K562 (cell line): ENCODE measurements around the gene CEP72. TPM values are rescaled to one million over a fixed set of nuclear protein-coding genes. Genes with fewer than 3 reads are reported as not detected.

Experiments
- ATAC-seq: fragments of 200-7000 bp; cut with Tn5 transposase; 3 replicates; pipeline ENCODE4 v1.9.1; 2020; ENCODE audit warnings: moderate library complexity
- BruUV-seq: library from RNA; stranded (reverse); fragments of 400-500 nt; replicated peaks from 2 replicates; lab custom pipeline; 2021; lab: Mats Ljungman, UMichigan
- CTCF ChIA-PET: fragments of 300-600 bp; formaldehyde crosslinking; extraction: SDS; loops from one replicate; lab custom pipeline; 2021; ENCODE audit warnings: low intra/inter-chr PET ratio; lab: Yijun Ruan, JAX
- POLR2A ChIA-PET: fragments of 300-600, 350-650 bp; sonication (Branson Sonifier 250); formaldehyde crosslinking; extraction: SDS; loops from one replicate; lab custom pipeline; 2021; ENCODE audit warnings: antibody characterized with exemption, inconsistent platforms; lab: Yijun Ruan, JAX
- DNase-seq, 4 experiments: peaks; one replicate each; pipeline versions ENCODE4 v3.0.0 to v3.0.0-alpha.2; 2011 to 2018; ENCODE audit warnings: low spot score in 3 of 4, mixed read lengths in 3 of 4; ENCODE audit errors: extremely low read depth in 1 of 4
- FAIRE-seq: peaks from 2 replicates; lab custom pipeline; 2011; peaks lifted over from hg19 to GRCh38; lab: Jason Lieb, UNC
- H2AFZ ChIP-seq: 2 replicates; pipeline ENCODE4 v1.6.0; 2011; ENCODE audit warnings: low read depth, low read length, control low read depth, inconsistent platforms
- H3K27ac ChIP-seq: fragments of 200-600 bp; 3 replicates; pipeline ENCODE4 v1.8.0; 2011; ENCODE audit warnings: low read depth, mild to moderate bottlenecking, control low read depth, inconsistent platforms, low read length, moderate library complexity, mixed read lengths; ENCODE audit errors: extremely low read depth
- H3K27me3 ChIP-seq, 2 experiments: fragments of 300-600 bp in 1 of 2; 2 replicates in 1 of 2; 3 replicates in 1 of 2; pipeline versions ENCODE4 v1.6.0 to v1.8.0; 2011; ENCODE audit warnings: inconsistent platforms in 2 of 2, low read length in 2 of 2, mild to moderate bottlenecking in 1 of 2, mixed read lengths in 1 of 2, moderate library complexity in 1 of 2; ENCODE audit not compliant: control insufficient read depth in 2 of 2, insufficient read depth in 2 of 2
- H3K36me3 ChIP-seq: fragments of 300-600 bp; 3 replicates; pipeline ENCODE4 v1.8.0; 2011; ENCODE audit warnings: mild to moderate bottlenecking, low read length, inconsistent platforms; ENCODE audit not compliant: control insufficient read depth, insufficient read depth
- H3K4me1 ChIP-seq, 2 experiments: fragments of 200-600 bp in 1 of 2; replicated peaks in 1 of 2; 2 replicates in 1 of 2; 3 replicates in 1 of 2; pipeline versions ENCODE4 v1.5.1 to v1.8.0; 2011; ENCODE audit warnings: inconsistent platforms in 2 of 2, low read length in 2 of 2, mild to moderate bottlenecking in 1 of 2, mixed read lengths in 1 of 2, moderate library complexity in 1 of 2; ENCODE audit not compliant: control insufficient read depth in 2 of 2, insufficient read depth in 2 of 2
- H3K4me2 ChIP-seq: 2 replicates; pipeline ENCODE4 v1.6.1; 2011; ENCODE audit warnings: low read length, control low read depth, inconsistent platforms, mixed read lengths; ENCODE audit not compliant: insufficient read depth
- H3K4me3 ChIP-seq: fragments of 200-600 bp; sonication (generic), shearing (Covaris generic); 2 replicates; pipeline ENCODE4 v1.5.1; 2016; ENCODE audit warnings: control low read depth, inconsistent platforms
- H3K79me2 ChIP-seq: fragments of 200-600 bp; 3 replicates; pipeline ENCODE4 v1.8.0; 2011; ENCODE audit warnings: low read length, inconsistent platforms; ENCODE audit not compliant: control insufficient read depth, insufficient read depth
- H3K9ac ChIP-seq, 2 experiments: 2 replicates each; pipeline versions ENCODE4 v1.6.0 to v1.6.1; 2011; ENCODE audit warnings: low read depth in 2 of 2, low read length in 2 of 2, control low read depth in 1 of 2, inconsistent platforms in 1 of 2, mild to moderate bottlenecking in 1 of 2, mixed read lengths in 1 of 2; ENCODE audit not compliant: insufficient read depth in 1 of 2
- H3K9me1 ChIP-seq: one replicate; pipeline ENCODE4 v1.6.0; 2011; ENCODE audit warnings: inconsistent platforms, mild to moderate bottlenecking, low read length, moderate library complexity; ENCODE audit not compliant: control insufficient read depth, insufficient read depth
- H3K9me3 ChIP-seq: replicated peaks from 2 replicates; pipeline ENCODE4 v1.5.1; 2011; ENCODE audit warnings: low read depth, low read length, inconsistent platforms; ENCODE audit not compliant: control insufficient read depth, insufficient read depth
- H4K20me1 ChIP-seq: replicated peaks from 2 replicates; pipeline ENCODE4 v1.6.1; 2011; ENCODE audit warnings: low read length, inconsistent platforms, mixed read lengths; ENCODE audit not compliant: control insufficient read depth, insufficient read depth
- BMI1 ChIP-seq: fragments of 150-350 bp; IDR thresholded peaks from 2 replicates; pipeline ENCODE4 v1.6.1; 2014; ENCODE audit warnings: low read length
- BRCA1 ChIP-seq, 2 experiments: fragments of 450-650 bp in 1 of 2; sonication (generic) in 1 of 2; formaldehyde crosslinking in 1 of 2; IDR thresholded peaks; 2 replicates each; pipeline versions ENCODE4 v1.5.0 to v1.6.1; 2017 to 2020; ENCODE audit warnings: mild to moderate bottlenecking in 1 of 2, missing genetic modification reagents in 1 of 2
- DDX20 ChIP-seq: fragments of 450-650 bp; IDR thresholded peaks from 2 replicates; pipeline ENCODE4 v1.6.1; 2016; ENCODE audit warnings: missing genetic modification characterization, low read depth, mild to moderate bottlenecking, missing compliant biosample characterization, moderate library complexity
- EGR1 ChIP-seq: fragments of 450-650 bp; conservative IDR thresholded peaks from 2 replicates; pipeline ENCODE4 v1.6.1; 2017; ENCODE audit warnings: mild to moderate bottlenecking
- EP400 ChIP-seq: fragments of 450-650 bp; IDR thresholded peaks from 2 replicates; pipeline ENCODE4 v1.6.1; 2017; ENCODE audit warnings: antibody characterized with exemption, mild to moderate bottlenecking, moderate library complexity
- KDM2B ChIP-seq: fragments of 250-450 bp; sonication (Bioruptor Pico); IDR thresholded peaks from 2 replicates; pipeline ENCODE4 v1.8.0; 2021; ENCODE audit warnings: mild to moderate bottlenecking, moderate library complexity
- KLF10 ChIP-seq: fragments of 250-450 bp; sonication (Bioruptor Pico); IDR thresholded peaks from 2 replicates; pipeline ENCODE4 v1.6.1; 2021; ENCODE audit warnings: matching md5 sums
- MAFG ChIP-seq: fragments of 450-650 bp; conservative IDR thresholded peaks from 2 replicates; pipeline ENCODE4 v1.6.1; 2016; ENCODE audit warnings: missing genetic modification characterization, missing compliant biosample characterization
- PHF8 ChIP-seq: fragments of 200-600 bp; sonication (generic); IDR thresholded peaks from 2 replicates; pipeline ENCODE4 v1.6.1; 2012; ENCODE audit warnings: mixed run types, mild to moderate bottlenecking, inconsistent platforms, low read length, moderate library complexity, borderline replicate concordance
- ZFP30 ChIP-seq: fragments of 250-450 bp; sonication (Bioruptor Pico); IDR thresholded peaks from 2 replicates; pipeline ENCODE4 v1.8.0; 2022; ENCODE audit warnings: moderate library complexity, mild to moderate bottlenecking, inconsistent platforms, borderline replicate concordance
- WGBS: fragments of 100-300 bp; shearing (Covaris generic); methylation state at CpG from one replicate; pipeline ENCODE4 v1.1.6; 2016; ENCODE audit warnings: low coverage, mixed read lengths; ENCODE audit not compliant: insufficient coverage; ENCODE audit errors: missing lambda C conversion rate; 5-methylcytosine and 5-hydroxymethylcytosine counted together
- in situ Hi-C: fragments of 300-500 bp; cut with MboI; formaldehyde crosslinking; loops from 4 replicates; pipeline ENCODE4 v1.15.0; 2018; ENCODE audit warnings: inconsistent platforms, mixed read lengths
- intact Hi-C: fragments of 100-400 bp; cut with micrococcal nuclease; formaldehyde crosslinking; loops from 2 replicates; pipeline ENCODE4 v1.14.2; 2022
- polyA plus RNA-seq, 8 experiments: library from polyadenylated mRNA; depleted of rRNA in 4 of 8; stranded (reverse) in 5 of 8; unstranded in 3 of 8; fragments of >200 nt; fragmentation: Nextera tagmentation in 2 of 8; fragmentation: Illumina TruSeq in 1 of 8; extraction: Ambion mirVana in 2 of 8; extraction: Trizol in 1 of 8; gene quantifications; 2 replicates each; pipeline versions ENCODE4 v1.2.1 to v1.2.3, GENCODE V29; 2011 to 2014; ENCODE audit warnings: inconsistent platforms in 1 of 8, missing spikeins in 1 of 8
- total RNA-seq, 7 experiments: library from RNA; depleted of rRNA in 6 of 7; stranded (reverse); fragments of >200 nt in 6 of 7; fragmentation: Illumina TruSeq in 2 of 7; extraction: Trizol in 2 of 7; gene quantifications; 2 replicates each; pipeline versions ENCODE4 v1.2.1 to v1.2.3, GENCODE V29; 2011 to 2021; ENCODE audit warnings: low replicate concordance in 1 of 7
- TF ChIP-seq, protein P1 (sequence below): sonication (generic); formaldehyde crosslinking; IDR thresholded peaks from 2 replicates; pipeline ENCODE4 v1.8.0; 2022; ENCODE audit warnings: missing genetic modification reagents, mild to moderate bottlenecking, moderate library complexity, borderline replicate concordance

The CEP72 gene
- total and polyA plus RNA-seq, 9 of the 15 experiments (the other 6 are each of a cell fraction or from before 2014, with no cell fraction given) = 0.89 to 38.1 (median 14.2) TPM

DNA sequence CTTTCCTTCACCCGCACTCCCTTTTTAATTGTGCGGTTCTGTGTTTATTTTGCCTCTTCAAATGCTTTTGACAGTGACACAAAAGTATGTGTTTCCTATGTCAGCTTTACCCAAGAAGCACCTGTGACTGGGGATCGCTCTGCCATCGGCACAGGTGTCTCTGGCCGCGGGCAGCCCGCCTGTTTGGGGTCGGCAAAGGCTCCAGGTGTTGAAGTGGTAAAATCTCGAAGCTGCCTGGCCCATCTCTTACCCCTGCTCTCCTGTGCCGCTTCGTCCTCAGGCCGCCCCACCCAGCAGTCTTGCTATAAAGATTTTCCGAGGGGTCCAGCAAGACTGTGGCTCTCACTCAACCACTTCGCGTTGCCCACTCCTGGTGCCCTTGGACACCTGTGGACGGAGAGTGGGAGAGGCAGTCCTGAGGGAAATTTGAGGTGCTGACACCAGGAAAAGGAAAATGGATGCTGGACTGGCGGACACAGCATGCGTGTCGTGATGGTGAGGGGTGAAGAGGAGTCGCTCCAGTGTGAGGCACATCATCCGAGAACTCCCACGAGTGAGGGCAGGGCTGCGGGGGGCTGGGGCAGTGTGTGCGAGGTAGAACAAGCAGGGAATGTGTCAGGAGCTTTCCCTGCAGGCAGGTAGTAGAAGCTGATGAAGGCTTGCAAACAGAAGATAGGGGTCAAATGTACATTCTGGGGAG lies 29.1 kb upstream of the CEP72 start (continued):
- no peak for TF ChIP-seq BRCA1 (IDR thresholded peaks at IDR 0.05)
- no peak for TF ChIP-seq BRCA1 (CRISPR knock-in tag; IDR thresholded peaks at IDR 0.05)
- TF ChIP-seq PHF8 = no peak
- TF ChIP-seq EGR1 = no peak
- TF ChIP-seq, protein P1, sequence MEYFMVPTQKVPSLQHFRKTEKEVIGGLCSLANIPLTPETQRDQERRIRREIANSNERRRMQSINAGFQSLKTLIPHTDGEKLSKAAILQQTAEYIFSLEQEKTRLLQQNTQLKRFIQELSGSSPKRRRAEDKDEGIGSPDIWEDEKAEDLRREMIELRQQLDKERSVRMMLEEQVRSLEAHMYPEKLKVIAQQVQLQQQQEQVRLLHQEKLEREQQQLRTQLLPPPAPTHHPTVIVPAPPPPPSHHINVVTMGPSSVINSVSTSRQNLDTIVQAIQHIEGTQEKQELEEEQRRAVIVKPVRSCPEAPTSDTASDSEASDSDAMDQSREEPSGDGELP (CRISPR knock-in tag) = no peak
- no peak for TF ChIP-seq DDX20 (tag)
- TF ChIP-seq KLF10 = no peak
- TF ChIP-seq, all 486 proteins: peak for 0

DNA sequence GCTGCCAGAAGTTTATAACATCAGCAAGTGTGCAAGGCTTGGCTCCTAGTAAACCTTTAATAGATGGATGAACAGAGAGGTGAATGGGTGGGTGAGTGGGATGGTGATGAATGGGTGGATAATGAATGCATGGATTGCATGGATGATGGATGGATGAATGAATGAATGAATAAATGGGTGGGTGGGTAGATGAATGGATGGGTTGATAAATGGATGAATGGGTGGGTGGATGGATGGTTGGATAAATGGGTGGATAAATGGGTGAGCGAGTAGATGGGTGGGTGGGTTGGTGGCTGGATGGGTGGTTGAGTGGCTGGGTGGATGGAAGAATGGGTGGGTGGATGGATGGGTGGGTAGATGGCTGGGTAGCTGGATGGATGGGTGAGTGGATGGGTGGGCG lies 28.5 kb upstream of the CEP72 start:
- H2AFZ ChIP-seq = no peak overlapping the region
- ATAC-seq = no peak
- no peaks in the 10 kb centered on the region for H3K36me3 ChIP-seq
- ChIA-PET CTCF (no interaction called here), POLR2A (no interaction called here)
- H4K20me1 ChIP-seq = no peaks in the 10 kb centered on the region; the same call in 1 of the 2 replicates
- intact Hi-C loops = no loop called here
- no peaks in the 10 kb centered on the region for H3K9me3 ChIP-seq
- H3K9ac ChIP-seq = no peak overlapping the region
- TF ChIP-seq MAFG (tag) (no peak), BMI1 (no peak), ZFP30 (CRISPR knock-in tag) (no peak), KDM2B (CRISPR knock-in tag) (no peak), EP400 (no peak)
- BruUV-seq = no TSS peak
- no peak overlapping the region for H3K4me3 ChIP-seq
- no peaks in the 10 kb centered on the region for H3K4me1 ChIP-seq
- no peak for DNase-seq
- H3K27me3 ChIP-seq = peaks cover 39 to 65% of the 10 kb centered on the region in 2 experiments
- H3K27ac ChIP-seq = no peak overlapping the region
- no peak overlapping the region for H3K4me2 ChIP-seq
- WGBS = 10% methylated on average over 1 of the region's 2 CpGs
- H3K79me2 ChIP-seq = no peaks in the 10 kb centered on the region
- in situ Hi-C loops = no loop called here
- no peak for FAIRE-seq
- H3K9me1 ChIP-seq = no peaks in the 10 kb centered on the region
